ENCODE data around the gene SPTAN1. TPM values are rescaled to one million over a fixed set of nuclear protein-coding genes. Genes with fewer than 3 reads are reported as not detected.
"Not testable (repeated sequence)": the region's sequence is repeated elsewhere in the genome, so short reads cannot be mapped to it uniquely, and the experiment has no call there.

SPTAN1 gene
- total RNA-seq (2014; rRNA removed; shearing (Covaris generic)) (160 and 195 TPM in 2 replicates), polyA plus RNA-seq (2016; fragmentation: Nextera tagmentation; extraction: Ambion mirVana) (98.3 and 108 TPM in 2 replicates)
- long read RNA-seq, partial matches to known transcripts = 16 of 18 reads
- long read RNA-seq, other reads (novel, unspliced or antisense) = 2 of 18 reads

DNA sequence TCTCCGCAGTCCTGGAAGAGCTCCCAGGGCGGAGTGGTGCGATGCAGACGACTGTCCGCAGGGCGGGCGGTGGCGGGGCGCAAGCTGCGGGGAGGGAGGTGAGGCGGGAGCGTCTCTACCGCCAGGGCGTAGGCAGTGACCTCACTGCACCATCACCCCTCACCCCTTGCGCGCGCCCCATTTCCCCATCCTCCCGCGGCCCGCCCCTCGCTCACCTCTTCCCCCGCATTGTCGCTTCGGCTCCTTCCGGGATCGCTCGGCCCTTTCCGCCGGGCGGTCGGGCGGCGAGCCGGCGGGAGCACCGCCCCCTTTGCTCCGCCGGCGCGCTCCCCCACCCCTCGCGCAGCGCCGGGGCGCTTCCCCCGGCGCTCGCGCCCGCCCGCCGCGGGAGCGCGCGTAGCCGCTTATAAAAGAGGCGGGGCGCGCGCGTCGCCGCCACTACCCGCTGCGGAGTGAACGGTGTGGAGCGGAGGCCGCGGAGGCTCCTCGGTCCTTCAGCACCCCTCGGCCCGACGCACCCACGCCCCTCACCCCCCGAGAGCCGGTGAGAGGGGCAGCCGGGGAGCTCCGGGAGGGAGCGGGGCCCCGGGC, at the start of gene SPTAN1:
SPTAN1 (plus strand) TSS at position 435 of the 591 bp plus-strand sequence. CDS start 14,154 bp downstream, outside the sequence.
- peak within 1 kb of the TSS; percentile 95; the same call in 2 of the 3 replicates for H3K4me3 Mint-ChIP-seq
- H2AFZ ChIP-seq = peak within 1 kb of the TSS; percentile 96
- H3K36me3 Mint-ChIP-seq (ENCODE audit: low read depth) = no peaks in the 10 kb centered on the region; the same call in 2 of the 3 replicates
- no peaks in the 10 kb centered on the region for H3K9me3 Mint-ChIP-seq
- peaks cover 12% of the 10 kb centered on the region for H4K20me1 ChIP-seq (replicated peaks; ENCODE audit: insufficient read depth)
- peak within 1 kb of the TSS; percentile 85 for H3K27ac ChIP-seq (ENCODE audit: low read depth)
- ATAC-seq = peak; percentile 81
- peaks cover 12% of the 10 kb centered on the region; the same call in 1 of the 2 replicates for H3K27me3 ChIP-seq (ENCODE audit: insufficient read depth)
- H3F3A ChIP-seq (replicated peaks; ENCODE audit: low read depth) = peaks cover 10% of the 10 kb centered on the region
- peaks cover 48% of the 10 kb centered on the region for H3K4me1 ChIP-seq (ENCODE audit: insufficient read depth)
- peak within 1 kb of the TSS; percentile 84 for H3K4me3 ChIP-seq
- H3K4me1 Mint-ChIP-seq = peaks cover 20% of the 10 kb centered on the region
- DNase-seq (ENCODE audit: low spot score) = peak; percentile 97
- peaks cover 3% of the 10 kb centered on the region for H3K27me3 Mint-ChIP-seq (ENCODE audit: insufficient read depth, low read depth, poor library complexity)
- H3K4me2 ChIP-seq = peak within 1 kb of the TSS; percentile 94
- peaks cover 44% of the 10 kb centered on the region for H3K79me2 ChIP-seq (replicated peaks; ENCODE audit: insufficient read depth)
- no peak for TF ChIP-seq JUNB (IDR thresholded peaks at IDR 0.05; ENCODE audit: unreplicated experiment)
- TF ChIP-seq EZH2phosphoT487 (IDR thresholded peaks at IDR 0.05; ENCODE audit: unreplicated experiment) = no peak
- peak; percentile 84 for TF ChIP-seq CREB1 (CRISPR knock-in tag; IDR thresholded peaks at IDR 0.05; ENCODE audit: low read depth)
- no peak for TF ChIP-seq ZNF114 (CRISPR knock-in tag; IDR thresholded peaks at IDR 0.05)
- TF ChIP-seq, protein P1, sequence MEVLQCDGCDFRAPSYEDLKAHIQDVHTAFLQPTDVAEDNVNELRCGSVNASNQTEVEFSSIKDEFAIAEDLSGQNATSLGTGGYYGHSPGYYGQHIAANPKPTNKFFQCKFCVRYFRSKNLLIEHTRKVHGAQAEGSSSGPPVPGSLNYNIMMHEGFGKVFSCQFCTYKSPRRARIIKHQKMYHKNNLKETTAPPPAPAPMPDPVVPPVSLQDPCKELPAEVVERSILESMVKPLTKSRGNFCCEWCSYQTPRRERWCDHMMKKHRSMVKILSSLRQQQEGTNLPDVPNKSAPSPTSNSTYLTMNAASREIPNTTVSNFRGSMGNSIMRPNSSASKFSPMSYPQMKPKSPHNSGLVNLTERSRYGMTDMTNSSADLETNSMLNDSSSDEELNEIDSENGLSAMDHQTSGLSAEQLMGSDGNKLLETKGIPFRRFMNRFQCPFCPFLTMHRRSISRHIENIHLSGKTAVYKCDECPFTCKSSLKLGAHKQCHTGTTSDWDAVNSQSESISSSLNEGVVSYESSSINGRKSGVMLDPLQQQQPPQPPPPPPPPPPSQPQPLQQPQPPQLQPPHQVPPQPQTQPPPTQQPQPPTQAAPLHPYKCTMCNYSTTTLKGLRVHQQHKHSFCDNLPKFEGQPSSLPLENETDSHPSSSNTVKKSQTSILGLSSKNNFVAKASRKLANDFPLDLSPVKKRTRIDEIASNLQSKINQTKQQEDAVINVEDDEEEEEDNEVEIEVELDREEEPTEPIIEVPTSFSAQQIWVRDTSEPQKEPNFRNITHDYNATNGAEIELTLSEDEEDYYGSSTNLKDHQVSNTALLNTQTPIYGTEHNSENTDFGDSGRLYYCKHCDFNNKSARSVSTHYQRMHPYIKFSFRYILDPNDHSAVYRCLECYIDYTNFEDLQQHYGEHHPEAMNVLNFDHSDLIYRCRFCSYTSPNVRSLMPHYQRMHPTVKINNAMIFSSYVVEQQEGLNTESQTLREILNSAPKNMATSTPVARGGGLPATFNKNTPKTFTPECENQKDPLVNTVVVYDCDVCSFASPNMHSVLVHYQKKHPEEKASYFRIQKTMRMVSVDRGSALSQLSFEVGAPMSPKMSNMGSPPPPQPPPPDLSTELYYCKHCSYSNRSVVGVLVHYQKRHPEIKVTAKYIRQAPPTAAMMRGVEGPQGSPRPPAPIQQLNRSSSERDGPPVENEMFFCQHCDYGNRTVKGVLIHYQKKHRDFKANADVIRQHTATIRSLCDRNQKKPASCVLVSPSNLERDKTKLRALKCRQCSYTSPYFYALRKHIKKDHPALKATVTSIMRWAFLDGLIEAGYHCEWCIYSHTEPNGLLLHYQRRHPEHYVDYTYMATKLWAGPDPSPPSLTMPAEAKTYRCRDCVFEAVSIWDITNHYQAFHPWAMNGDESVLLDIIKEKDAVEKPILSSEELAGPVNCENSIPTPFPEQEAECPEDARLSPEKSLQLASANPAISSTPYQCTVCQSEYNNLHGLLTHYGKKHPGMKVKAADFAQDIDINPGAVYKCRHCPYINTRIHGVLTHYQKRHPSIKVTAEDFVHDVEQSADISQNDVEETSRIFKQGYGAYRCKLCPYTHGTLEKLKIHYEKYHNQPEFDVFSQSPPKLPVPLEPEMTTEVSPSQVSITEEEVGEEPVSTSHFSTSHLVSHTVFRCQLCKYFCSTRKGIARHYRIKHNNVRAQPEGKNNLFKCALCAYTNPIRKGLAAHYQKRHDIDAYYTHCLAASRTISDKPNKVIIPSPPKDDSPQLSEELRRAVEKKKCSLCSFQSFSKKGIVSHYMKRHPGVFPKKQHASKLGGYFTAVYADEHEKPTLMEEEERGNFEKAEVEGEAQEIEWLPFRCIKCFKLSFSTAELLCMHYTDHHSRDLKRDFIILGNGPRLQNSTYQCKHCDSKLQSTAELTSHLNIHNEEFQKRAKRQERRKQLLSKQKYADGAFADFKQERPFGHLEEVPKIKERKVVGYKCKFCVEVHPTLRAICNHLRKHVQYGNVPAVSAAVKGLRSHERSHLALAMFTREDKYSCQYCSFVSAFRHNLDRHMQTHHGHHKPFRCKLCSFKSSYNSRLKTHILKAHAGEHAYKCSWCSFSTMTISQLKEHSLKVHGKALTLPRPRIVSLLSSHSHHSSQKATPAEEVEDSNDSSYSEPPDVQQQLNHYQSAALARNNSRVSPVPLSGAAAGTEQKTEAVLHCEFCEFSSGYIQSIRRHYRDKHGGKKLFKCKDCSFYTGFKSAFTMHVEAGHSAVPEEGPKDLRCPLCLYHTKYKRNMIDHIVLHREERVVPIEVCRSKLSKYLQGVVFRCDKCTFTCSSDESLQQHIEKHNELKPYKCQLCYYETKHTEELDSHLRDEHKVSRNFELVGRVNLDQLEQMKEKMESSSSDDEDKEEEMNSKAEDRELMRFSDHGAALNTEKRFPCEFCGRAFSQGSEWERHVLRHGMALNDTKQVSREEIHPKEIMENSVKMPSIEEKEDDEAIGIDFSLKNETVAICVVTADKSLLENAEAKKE (CRISPR knock-in tag; IDR thresholded peaks at IDR 0.05) = no peak
- peak; percentile 86 for TF ChIP-seq POLR2AphosphoS5 (IDR thresholded peaks at IDR 0.05; ENCODE audit: low read depth)
- TF ChIP-seq, protein P2, sequence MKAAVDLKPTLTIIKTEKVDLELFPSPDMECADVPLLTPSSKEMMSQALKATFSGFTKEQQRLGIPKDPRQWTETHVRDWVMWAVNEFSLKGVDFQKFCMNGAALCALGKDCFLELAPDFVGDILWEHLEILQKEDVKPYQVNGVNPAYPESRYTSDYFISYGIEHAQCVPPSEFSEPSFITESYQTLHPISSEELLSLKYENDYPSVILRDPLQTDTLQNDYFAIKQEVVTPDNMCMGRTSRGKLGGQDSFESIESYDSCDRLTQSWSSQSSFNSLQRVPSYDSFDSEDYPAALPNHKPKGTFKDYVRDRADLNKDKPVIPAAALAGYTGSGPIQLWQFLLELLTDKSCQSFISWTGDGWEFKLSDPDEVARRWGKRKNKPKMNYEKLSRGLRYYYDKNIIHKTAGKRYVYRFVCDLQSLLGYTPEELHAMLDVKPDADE (IDR thresholded peaks at IDR 0.05) = no peak
- TF ChIP-seq, protein P3, sequence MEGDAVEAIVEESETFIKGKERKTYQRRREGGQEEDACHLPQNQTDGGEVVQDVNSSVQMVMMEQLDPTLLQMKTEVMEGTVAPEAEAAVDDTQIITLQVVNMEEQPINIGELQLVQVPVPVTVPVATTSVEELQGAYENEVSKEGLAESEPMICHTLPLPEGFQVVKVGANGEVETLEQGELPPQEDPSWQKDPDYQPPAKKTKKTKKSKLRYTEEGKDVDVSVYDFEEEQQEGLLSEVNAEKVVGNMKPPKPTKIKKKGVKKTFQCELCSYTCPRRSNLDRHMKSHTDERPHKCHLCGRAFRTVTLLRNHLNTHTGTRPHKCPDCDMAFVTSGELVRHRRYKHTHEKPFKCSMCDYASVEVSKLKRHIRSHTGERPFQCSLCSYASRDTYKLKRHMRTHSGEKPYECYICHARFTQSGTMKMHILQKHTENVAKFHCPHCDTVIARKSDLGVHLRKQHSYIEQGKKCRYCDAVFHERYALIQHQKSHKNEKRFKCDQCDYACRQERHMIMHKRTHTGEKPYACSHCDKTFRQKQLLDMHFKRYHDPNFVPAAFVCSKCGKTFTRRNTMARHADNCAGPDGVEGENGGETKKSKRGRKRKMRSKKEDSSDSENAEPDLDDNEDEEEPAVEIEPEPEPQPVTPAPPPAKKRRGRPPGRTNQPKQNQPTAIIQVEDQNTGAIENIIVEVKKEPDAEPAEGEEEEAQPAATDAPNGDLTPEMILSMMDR (conservative IDR thresholded peaks at IDR 0.05; ENCODE audit: low read depth in 2 of 2) = no peak
- TF ChIP-seq STAT1 (IDR thresholded peaks at IDR 0.05; ENCODE audit: unreplicated experiment) = no peak
- TF ChIP-seq ZNF331 (CRISPR knock-in tag; IDR thresholded peaks at IDR 0.05; ENCODE audit: low read depth) = no peak
- peak within 1 kb of the TSS; percentile 88 for H3K27ac Mint-ChIP-seq
- H3K9me2 ChIP-seq (ENCODE audit: insufficient read depth) = no peaks in the 10 kb centered on the region
- no peaks in the 10 kb centered on the region; the same call in 1 of the 2 replicates for H3K36me3 ChIP-seq (ENCODE audit: insufficient read depth)

DNA sequence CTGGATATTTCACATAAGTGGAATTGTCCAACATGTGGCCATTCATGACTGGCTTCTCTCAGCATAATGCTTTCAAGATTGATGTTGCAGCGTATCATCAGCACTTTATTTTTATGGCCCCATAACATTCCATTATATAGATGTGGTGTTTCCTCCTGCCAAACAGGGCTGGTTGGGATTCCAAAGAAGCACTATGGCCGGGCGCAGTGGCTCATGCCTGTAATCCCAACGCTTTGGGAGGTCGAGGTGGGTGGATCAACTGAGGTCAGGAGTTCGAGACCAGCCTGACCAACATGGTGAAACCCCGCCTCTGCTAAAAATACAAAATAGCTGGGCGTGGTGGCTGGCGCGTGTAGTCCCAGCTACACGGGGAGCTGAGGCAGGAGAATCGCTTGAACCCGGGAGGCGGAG, 49.0 kb upstream of the SPTAN1 start:
- H3K36me3 ChIP-seq (ENCODE audit: insufficient read depth); H3K9me2 ChIP-seq (ENCODE audit: insufficient read depth); H3K36me3 Mint-ChIP-seq (ENCODE audit: low read depth); H3K27ac Mint-ChIP-seq; H3K27me3 ChIP-seq (ENCODE audit: insufficient read depth); H3K27me3 Mint-ChIP-seq (ENCODE audit: insufficient read depth, low read depth, poor library complexity); H3K4me1 ChIP-seq (ENCODE audit: insufficient read depth); H3K4me1 Mint-ChIP-seq; H3K79me2 ChIP-seq (replicated peaks; ENCODE audit: insufficient read depth); H4K20me1 ChIP-seq (replicated peaks; ENCODE audit: insufficient read depth); DNase-seq (ENCODE audit: low spot score); H3K27ac ChIP-seq (ENCODE audit: low read depth); H3F3A ChIP-seq (replicated peaks; ENCODE audit: low read depth); H3K9me3 Mint-ChIP-seq; ATAC-seq: not testable (repeated sequence)
- Histone ChIP-seq H3K4me3 (peak overlapping the region; percentile 92), H3K4me2 (peak overlapping the region; percentile 95), H2AFZ (peak overlapping the region; percentile 56)
- peak overlapping the region; percentile 100; the same call in 2 of the 3 replicates for H3K4me3 Mint-ChIP-seq
